HG03354 (cell line): Measurements from ENCODE around the gene CAPZA3.
"Not testable (repeated sequence)": the region's sequence is repeated elsewhere in the genome, so short reads cannot be mapped to it uniquely, and the experiment has no call there.

Experiments
- ATAC-seq: cut with Tn5 transposase; IDR thresholded peaks from one replicate; pipeline ENCODE4 v1.9.1; 2021; ENCODE audit warnings: mild to moderate bottlenecking; ENCODE audit not compliant: unreplicated experiment, poor library complexity, severe bottlenecking

CAPZA3 gene

GRCh38 chr12:18752947-18753346 is 15.0 kb downstream of the CAPZA3 start:
- no peak for ATAC-seq

- no peak for ATAC-seq
These were observed 15.7 kb downstream of the CAPZA3 start for GRCh38 chr12:18753481-18754123.

GRCh38 chr12:18754124-18754707 is 16.3 kb downstream of the CAPZA3 start:
- no peak for ATAC-seq

- no peak for ATAC-seq
These were observed 17.4 kb downstream of the CAPZA3 start for GRCh38 chr12:18755341-18755740.

GRCh38 chr12:18766479-18766878 is 28.6 kb downstream of the CAPZA3 start:
- not testable (repeated sequence) for ATAC-seq

- no peak for ATAC-seq
These were observed 44.9 kb downstream of the CAPZA3 start for GRCh38 chr12:18782827-18783226.

GRCh38 chr12:18785465-18785864 is 47.5 kb downstream of the CAPZA3 start:
- ATAC-seq: not testable (repeated sequence)
